Body of pancreas (tissue), 4 donors: ENCODE data around the gene TPCN2.

Experiments used
- POLR2A ChIP-seq, 3 donors: fragments of 450-650 bp; IDR thresholded peaks; one replicate each; pipeline ENCODE4 v1.6.1; 2016; ENCODE audit warnings: antibody characterized with exemption in 3 of 3, mild to moderate bottlenecking in 2 of 3
- TF ChIP-seq, protein P1 (sequence below), 7 experiments: fragments of 450-650 bp in 4 of 7; fragments of 200-600 bp in 3 of 7; sonication (generic) in 3 of 7; IDR thresholded peaks; one replicate each; pipeline ENCODE4 v1.5.1; 2016 to 2019; ENCODE audit warnings: antibody characterized with exemption in 7 of 7

DNA sequence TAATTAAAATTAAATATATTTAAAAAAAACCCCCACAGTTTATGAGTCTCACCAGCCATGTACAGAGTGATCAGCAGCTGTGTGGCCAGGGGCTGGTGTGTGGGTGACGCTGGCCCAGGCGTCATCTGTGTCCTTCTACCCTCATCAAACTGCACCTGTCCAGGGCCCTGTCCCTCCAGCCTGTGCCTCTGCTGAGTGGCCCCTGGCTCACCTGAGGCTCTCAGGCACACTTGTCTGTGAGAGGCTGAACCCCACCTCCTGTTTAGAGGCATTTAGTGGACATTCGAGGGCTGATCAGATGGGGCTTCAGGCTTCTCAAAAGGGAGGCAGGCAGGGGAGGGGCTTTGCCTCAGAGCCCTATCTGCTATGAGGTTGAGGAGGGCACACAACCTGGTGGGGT, 77.1 kb downstream of the TPCN2 start:
- TF ChIP-seq, protein P1, sequence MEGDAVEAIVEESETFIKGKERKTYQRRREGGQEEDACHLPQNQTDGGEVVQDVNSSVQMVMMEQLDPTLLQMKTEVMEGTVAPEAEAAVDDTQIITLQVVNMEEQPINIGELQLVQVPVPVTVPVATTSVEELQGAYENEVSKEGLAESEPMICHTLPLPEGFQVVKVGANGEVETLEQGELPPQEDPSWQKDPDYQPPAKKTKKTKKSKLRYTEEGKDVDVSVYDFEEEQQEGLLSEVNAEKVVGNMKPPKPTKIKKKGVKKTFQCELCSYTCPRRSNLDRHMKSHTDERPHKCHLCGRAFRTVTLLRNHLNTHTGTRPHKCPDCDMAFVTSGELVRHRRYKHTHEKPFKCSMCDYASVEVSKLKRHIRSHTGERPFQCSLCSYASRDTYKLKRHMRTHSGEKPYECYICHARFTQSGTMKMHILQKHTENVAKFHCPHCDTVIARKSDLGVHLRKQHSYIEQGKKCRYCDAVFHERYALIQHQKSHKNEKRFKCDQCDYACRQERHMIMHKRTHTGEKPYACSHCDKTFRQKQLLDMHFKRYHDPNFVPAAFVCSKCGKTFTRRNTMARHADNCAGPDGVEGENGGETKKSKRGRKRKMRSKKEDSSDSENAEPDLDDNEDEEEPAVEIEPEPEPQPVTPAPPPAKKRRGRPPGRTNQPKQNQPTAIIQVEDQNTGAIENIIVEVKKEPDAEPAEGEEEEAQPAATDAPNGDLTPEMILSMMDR (IDR thresholded peaks at IDR 0.05) = no peak
- TF ChIP-seq POLR2A (IDR thresholded peaks at IDR 0.05) = no peak
